Endothelial cell of umbilical vein (primary cell): ENCODE measurements around the gene IGF2BP1.

Source experiments
- CTCF ChIP-seq, 2 donors: IDR thresholded peaks; 1 replicate in 1 of 2; 2 replicates in 1 of 2; pipeline ENCODE4 v1.5.1; 2011; ENCODE audit warnings: low read length in 2 of 2, mild to moderate bottlenecking in 2 of 2, moderate library complexity in 2 of 2, control low read depth in 1 of 2, inconsistent platforms in 1 of 2, low read depth in 1 of 2; ENCODE audit not compliant: insufficient read depth in 1 of 2; ENCODE audit errors: extremely low read depth in 1 of 2
- EZH2 ChIP-seq: IDR thresholded peaks from 2 replicates; pipeline ENCODE4 v1.6.1; 2012; ENCODE audit warnings: borderline replicate concordance, low read depth, mild to moderate bottlenecking, moderate library complexity, low read length, inconsistent platforms; ENCODE audit not compliant: severe bottlenecking
- GATA2 ChIP-seq: IDR thresholded peaks from 2 replicates; pipeline ENCODE4 v1.7.0; 2011; ENCODE audit warnings: low read depth, mild to moderate bottlenecking, moderate library complexity, mixed read lengths, low read length; ENCODE audit not compliant: insufficient read length, insufficient read depth
- POLR2AphosphoS5 ChIP-seq: IDR thresholded peaks from 2 replicates; pipeline ENCODE4 v1.6.1; 2012; ENCODE audit warnings: low read depth, mild to moderate bottlenecking, control low read depth, low read length, moderate library complexity; ENCODE audit not compliant: insufficient read depth

GRCh38 chr17:49067163-49067562 lies 70.0 kb downstream of the IGF2BP1 start:
- TF ChIP-seq EZH2 = no peak
- TF ChIP-seq CTCF (IDR thresholded peaks at IDR 0.05; ENCODE audit: extremely low read depth in 1 of 2, insufficient read depth in 1 of 2, low read depth in 1 of 2, low read length in 2 of 2) = no peak
- no peak for TF ChIP-seq POLR2AphosphoS5
- no peak for TF ChIP-seq GATA2
